Measurements from ENCODE around the gene BMPER. TPM values are rescaled to one million over a fixed set of nuclear protein-coding genes. Genes with fewer than 3 reads are reported as not detected.

The BMPER gene
- total RNA-seq, 1 donor: 11.2 TPM

DNA sequence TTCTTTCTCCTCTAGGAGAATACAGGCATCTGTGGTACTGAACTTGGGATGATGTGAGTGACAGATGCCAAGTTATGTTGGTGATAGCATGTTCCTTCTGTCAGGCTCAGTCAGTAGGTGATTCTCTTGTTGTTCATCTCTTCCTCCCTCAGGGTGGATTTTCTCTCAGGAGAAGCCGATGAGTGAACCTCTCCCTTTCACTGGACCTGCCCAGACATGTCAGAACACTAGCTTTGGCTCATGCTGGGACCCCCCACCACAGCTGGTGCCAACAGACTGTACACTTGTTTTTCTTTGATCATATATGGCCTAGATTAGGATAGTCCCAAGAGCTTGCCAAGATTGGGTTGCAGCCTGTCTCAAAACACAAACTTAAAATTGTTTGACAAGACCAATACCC, 129.4 kb downstream of the BMPER start:
- H3K79me2 ChIP-seq (ENCODE audit: insufficient read depth, low read length): no peaks in the 10 kb centered on the region
- no peak overlapping the region for H3K27ac ChIP-seq (ENCODE audit: low read depth, low read length)
- H4K20me1 ChIP-seq (ENCODE audit: insufficient read depth, low read length): no peaks in the 10 kb centered on the region
- no peaks in the 10 kb centered on the region for H3K9me3 ChIP-seq (ENCODE audit: low read depth, low read length)
- peaks cover 20% of the 10 kb centered on the region for H3K4me1 ChIP-seq (ENCODE audit: insufficient read depth, low read length)
- no peak for DNase-seq (ENCODE audit: insufficient read length, low spot score, missing footprints)
- no peaks in the 10 kb centered on the region for H3K27me3 ChIP-seq (ENCODE audit: insufficient read depth, low read length)
- no peak overlapping the region for H2AFZ ChIP-seq (ENCODE audit: low read length)
- H3K4me2 ChIP-seq (ENCODE audit: insufficient read depth, low read length): no peak overlapping the region
- H3K36me3 ChIP-seq (ENCODE audit: insufficient read depth, low read length): no peaks in the 10 kb centered on the region
- TF ChIP-seq, protein P1, sequence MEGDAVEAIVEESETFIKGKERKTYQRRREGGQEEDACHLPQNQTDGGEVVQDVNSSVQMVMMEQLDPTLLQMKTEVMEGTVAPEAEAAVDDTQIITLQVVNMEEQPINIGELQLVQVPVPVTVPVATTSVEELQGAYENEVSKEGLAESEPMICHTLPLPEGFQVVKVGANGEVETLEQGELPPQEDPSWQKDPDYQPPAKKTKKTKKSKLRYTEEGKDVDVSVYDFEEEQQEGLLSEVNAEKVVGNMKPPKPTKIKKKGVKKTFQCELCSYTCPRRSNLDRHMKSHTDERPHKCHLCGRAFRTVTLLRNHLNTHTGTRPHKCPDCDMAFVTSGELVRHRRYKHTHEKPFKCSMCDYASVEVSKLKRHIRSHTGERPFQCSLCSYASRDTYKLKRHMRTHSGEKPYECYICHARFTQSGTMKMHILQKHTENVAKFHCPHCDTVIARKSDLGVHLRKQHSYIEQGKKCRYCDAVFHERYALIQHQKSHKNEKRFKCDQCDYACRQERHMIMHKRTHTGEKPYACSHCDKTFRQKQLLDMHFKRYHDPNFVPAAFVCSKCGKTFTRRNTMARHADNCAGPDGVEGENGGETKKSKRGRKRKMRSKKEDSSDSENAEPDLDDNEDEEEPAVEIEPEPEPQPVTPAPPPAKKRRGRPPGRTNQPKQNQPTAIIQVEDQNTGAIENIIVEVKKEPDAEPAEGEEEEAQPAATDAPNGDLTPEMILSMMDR (IDR thresholded peaks at IDR 0.05; ENCODE audit: extremely low read depth, low read depth, low read length): no peak
- no peak overlapping the region for H3K4me3 ChIP-seq (ENCODE audit: insufficient read depth, low read length)

DNA sequence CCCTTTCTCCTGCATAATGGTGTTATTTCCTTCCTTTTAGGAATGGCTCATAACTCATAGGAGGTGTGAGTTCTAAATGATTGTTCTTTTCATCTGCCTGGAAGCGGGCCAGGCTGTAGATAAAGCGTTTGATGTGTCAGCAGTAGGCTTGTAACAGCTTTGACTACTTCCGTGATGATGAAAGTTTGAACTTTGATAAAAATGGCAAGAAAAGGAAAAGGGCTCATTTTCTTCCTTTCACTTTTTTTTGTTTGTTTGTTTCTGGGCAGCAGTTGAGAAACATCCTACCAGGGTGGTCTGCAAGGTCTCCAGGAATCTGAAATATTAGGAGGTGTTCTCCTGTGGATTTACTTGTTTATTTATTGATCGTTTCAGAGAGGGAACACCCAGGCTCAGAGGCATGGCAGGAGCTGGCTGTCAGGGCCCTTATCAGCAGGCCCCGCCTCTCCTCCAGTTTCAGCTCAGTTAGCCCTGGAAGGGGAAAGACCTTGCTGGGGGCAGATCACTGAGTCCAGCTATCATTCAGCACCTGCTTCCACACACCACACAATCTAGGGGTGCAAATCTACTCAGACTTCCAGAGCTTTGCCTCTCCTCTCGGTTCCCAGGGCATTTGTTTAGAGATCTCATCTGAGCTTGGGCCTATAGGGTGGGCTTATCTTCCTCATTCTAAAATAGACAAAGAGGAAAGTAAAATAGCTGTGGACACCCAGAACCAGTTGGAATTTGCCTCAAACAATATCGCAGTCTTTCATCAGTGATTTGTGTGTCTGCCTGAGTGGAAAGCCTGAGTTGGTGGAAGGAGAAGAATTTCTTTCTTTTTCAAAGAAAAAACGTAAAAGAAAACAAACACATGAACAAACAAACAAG, 130.9 kb downstream of the BMPER start:
- no peaks in the 10 kb centered on the region for H3K36me3 ChIP-seq (ENCODE audit: insufficient read depth, low read length)
- H3K4me1 ChIP-seq (ENCODE audit: insufficient read depth, low read length): peaks cover 22% of the 10 kb centered on the region
- H3K9me3 ChIP-seq (ENCODE audit: low read depth, low read length): no peaks in the 10 kb centered on the region
- H3K79me2 ChIP-seq (ENCODE audit: insufficient read depth, low read length): no peaks in the 10 kb centered on the region
- no peak overlapping the region for H3K4me2 ChIP-seq (ENCODE audit: insufficient read depth, low read length)
- no peaks in the 10 kb centered on the region for H3K27me3 ChIP-seq (ENCODE audit: insufficient read depth, low read length)
- no peak overlapping the region for H2AFZ ChIP-seq (ENCODE audit: low read length)
- no peak overlapping the region for H3K27ac ChIP-seq (ENCODE audit: low read depth, low read length)
- no peak overlapping the region for H3K4me3 ChIP-seq (ENCODE audit: insufficient read depth, low read length)
- TF ChIP-seq, protein P1 (IDR thresholded peaks at IDR 0.05; ENCODE audit: extremely low read depth, low read depth, low read length): no peak
- DNase-seq (ENCODE audit: insufficient read length, low spot score, missing footprints): no peak
- H4K20me1 ChIP-seq (ENCODE audit: insufficient read depth, low read length): no peaks in the 10 kb centered on the region

DNA sequence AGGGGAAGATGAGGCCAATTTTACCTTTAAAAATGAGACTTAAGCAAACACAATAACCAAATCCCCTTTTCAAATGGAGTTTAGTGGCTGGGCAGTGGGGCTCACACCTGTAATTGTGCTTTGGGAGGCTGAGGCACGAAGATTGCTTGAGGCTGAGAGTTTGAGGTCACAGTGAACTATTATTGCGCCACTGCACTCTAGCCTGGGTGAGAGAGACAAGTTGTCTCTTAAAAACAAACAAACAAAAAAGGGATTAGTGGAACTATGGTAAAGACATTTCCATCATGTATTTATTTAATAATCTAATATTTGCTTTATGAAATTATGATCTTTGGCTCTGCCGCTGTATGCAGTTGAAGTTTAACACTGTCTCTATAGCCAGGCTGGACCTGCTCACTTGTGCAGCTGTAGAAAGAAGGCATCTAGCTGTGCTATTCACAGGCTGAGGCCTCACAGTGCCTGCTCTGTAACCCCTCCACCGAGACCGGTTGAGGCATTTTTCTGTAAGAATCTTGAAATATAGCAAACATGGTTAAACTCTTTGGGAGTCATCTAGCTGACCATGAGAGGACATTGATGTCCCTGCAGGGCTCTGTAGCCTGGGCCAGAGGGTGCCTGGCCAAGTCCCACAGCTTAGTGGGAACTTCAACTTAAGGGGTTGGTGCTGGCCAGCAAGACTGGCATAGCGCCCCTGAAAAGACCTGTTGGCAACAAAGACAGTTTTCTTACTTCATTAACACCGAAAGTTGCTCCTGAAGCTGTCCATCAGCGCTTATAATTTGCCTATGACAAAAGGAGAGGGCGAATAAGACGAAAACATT, 131.8 kb downstream of the BMPER start:
- no peak overlapping the region for H2AFZ ChIP-seq (ENCODE audit: low read length)
- H3K36me3 ChIP-seq (ENCODE audit: insufficient read depth, low read length): no peaks in the 10 kb centered on the region
- TF ChIP-seq, protein P1 (IDR thresholded peaks at IDR 0.05; ENCODE audit: extremely low read depth, low read depth, low read length): no peak
- peaks cover 31% of the 10 kb centered on the region for H3K4me1 ChIP-seq (ENCODE audit: insufficient read depth, low read length)
- no peak overlapping the region for H3K27ac ChIP-seq (ENCODE audit: low read depth, low read length)
- H3K4me3 ChIP-seq (ENCODE audit: insufficient read depth, low read length): no peak overlapping the region
- no peaks in the 10 kb centered on the region for H3K9me3 ChIP-seq (ENCODE audit: low read depth, low read length)
- H3K79me2 ChIP-seq (ENCODE audit: insufficient read depth, low read length): no peaks in the 10 kb centered on the region
- no peaks in the 10 kb centered on the region for H3K27me3 ChIP-seq (ENCODE audit: insufficient read depth, low read length)
- DNase-seq (ENCODE audit: insufficient read length, low spot score, missing footprints): peak; percentile 65
- no peak overlapping the region for H3K4me2 ChIP-seq (ENCODE audit: insufficient read depth, low read length)
- no peaks in the 10 kb centered on the region for H4K20me1 ChIP-seq (ENCODE audit: insufficient read depth, low read length)

Data from osteoblast (primary cell).